Liver (tissue), 9 donors: ENCODE results near the gene CSF1. TPM values are rescaled to one million over a fixed set of nuclear protein-coding genes. Genes with fewer than 3 reads are reported as not detected.

Experiments used
- DNase-seq: peaks from one replicate; pipeline ENCODE4 v3.0.0-alpha.2; 2017; ENCODE audit warnings: low spot score
- H3K27ac ChIP-seq, 2 donors: one replicate each; pipeline ENCODE4 v1.7.0; 2013; ENCODE audit warnings: inconsistent platforms in 2 of 2, low read length in 2 of 2, control low read depth in 1 of 2, low read depth in 1 of 2, mild to moderate bottlenecking in 1 of 2
- H3K27me3 ChIP-seq, 4 donors: one replicate each; pipeline versions ENCODE4 v1.6.1 to v1.7.0; 2013; ENCODE audit warnings: low read length in 3 of 4, inconsistent platforms in 1 of 4, mild to moderate bottlenecking in 1 of 4, moderate library complexity in 1 of 4; ENCODE audit not compliant: control insufficient read depth in 4 of 4, insufficient read depth in 4 of 4
- H3K36me3 ChIP-seq, 4 donors: one replicate each; pipeline versions ENCODE4 v1.6.1 to v1.7.0; 2013; ENCODE audit warnings: low read length in 3 of 4, mild to moderate bottlenecking in 3 of 4, low read depth in 1 of 4, moderate library complexity in 1 of 4; ENCODE audit not compliant: control insufficient read depth in 4 of 4, insufficient read depth in 3 of 4
- H3K4me1 ChIP-seq, 4 donors: one replicate each; pipeline versions ENCODE4 v1.6.1 to v1.7.0; 2013; ENCODE audit warnings: low read length in 3 of 4, mild to moderate bottlenecking in 3 of 4, moderate library complexity in 1 of 4; ENCODE audit not compliant: control insufficient read depth in 4 of 4, insufficient read depth in 4 of 4
- H3K4me3 ChIP-seq, 3 donors: one replicate each; pipeline versions ENCODE4 v1.6.1 to v1.7.0; 2013; ENCODE audit warnings: low read length in 3 of 3, control low read depth in 1 of 3, low read depth in 1 of 3, mild to moderate bottlenecking in 1 of 3
- H3K9ac ChIP-seq, 2 donors: one replicate each; pipeline ENCODE4 v1.7.0; 2013; ENCODE audit warnings: low read length in 2 of 2, mild to moderate bottlenecking in 2 of 2, moderate library complexity in 2 of 2, control low read depth in 1 of 2, low read depth in 1 of 2
- H3K9me3 ChIP-seq, 4 donors: one replicate each; pipeline versions ENCODE4 v1.6.1 to v1.7.0; 2013; ENCODE audit warnings: low read length in 3 of 4; ENCODE audit not compliant: control insufficient read depth in 4 of 4
- ATF3 ChIP-seq: IDR thresholded peaks from 2 replicates; pipeline ENCODE4 v1.6.1; 2016; ENCODE audit warnings: antibody characterized with exemption
- CTCF ChIP-seq: fragments of 150-350 bp; IDR thresholded peaks from 2 replicates; pipeline ENCODE4 v1.5.1; 2017; ENCODE audit warnings: improper control_type of control experiment, low read depth, low read length; ENCODE audit not compliant: missing input control
- EGR1 ChIP-seq, 2 donors: IDR thresholded peaks; 2 replicates each; pipeline ENCODE4 v1.6.1; 2016 to 2018; ENCODE audit warnings: antibody characterized with exemption in 2 of 2, low read depth in 2 of 2
- FOXA1 ChIP-seq: IDR thresholded peaks from 2 replicates; pipeline ENCODE4 v1.6.1; 2016; ENCODE audit warnings: antibody characterized with exemption
- FOXA2 ChIP-seq: IDR thresholded peaks from 2 replicates; pipeline ENCODE4 v1.6.1; 2016; ENCODE audit warnings: antibody characterized with exemption
- GABPA ChIP-seq, 2 donors: IDR thresholded peaks in 1 of 2; conservative IDR thresholded peaks in 1 of 2; 2 replicates each; pipeline ENCODE4 v1.6.1; 2016; ENCODE audit warnings: antibody characterized with exemption in 2 of 2, mild to moderate bottlenecking in 1 of 2, moderate library complexity in 1 of 2
- HNF4A ChIP-seq, 2 donors: conservative IDR thresholded peaks; 2 replicates each; pipeline ENCODE4 v1.6.1; 2016; ENCODE audit warnings: antibody characterized with exemption in 2 of 2, mild to moderate bottlenecking in 2 of 2
- HNF4G ChIP-seq: IDR thresholded peaks from 2 replicates; pipeline ENCODE4 v1.6.1; 2016; ENCODE audit warnings: antibody characterized with exemption
- JUND ChIP-seq, 2 donors: IDR thresholded peaks; 2 replicates each; pipeline ENCODE4 v1.6.1; 2016; ENCODE audit warnings: antibody characterized with exemption in 2 of 2
- NR2F2 ChIP-seq: IDR thresholded peaks from 2 replicates; pipeline ENCODE4 v1.6.1; 2016; ENCODE audit warnings: antibody characterized with exemption
- RAD21 ChIP-seq, 2 donors: IDR thresholded peaks; 2 replicates each; pipeline ENCODE4 v1.6.1; 2016; ENCODE audit warnings: antibody characterized with exemption in 2 of 2, mild to moderate bottlenecking in 2 of 2
- RXRA ChIP-seq, 2 donors: IDR thresholded peaks; 2 replicates each; pipeline ENCODE4 v1.6.1; 2017 to 2018; ENCODE audit warnings: antibody characterized with exemption in 2 of 2, mild to moderate bottlenecking in 1 of 2
- SP1 ChIP-seq: IDR thresholded peaks from 2 replicates; pipeline ENCODE4 v1.6.1; 2018; ENCODE audit warnings: antibody characterized with exemption, mild to moderate bottlenecking
- TAF1 ChIP-seq: conservative IDR thresholded peaks from 2 replicates; pipeline ENCODE4 v1.6.1; 2016; ENCODE audit warnings: antibody characterized with exemption, mild to moderate bottlenecking
- YY1 ChIP-seq: IDR thresholded peaks from 2 replicates; pipeline ENCODE4 v1.6.1; 2016; ENCODE audit warnings: antibody characterized with exemption, mild to moderate bottlenecking
- WGBS: extraction: QIAGEN DNeasy Blood & Tissue Kit; methylation state at CpG from one replicate; pipeline ENCODE4 v1.1.7; 2013; 5-methylcytosine and 5-hydroxymethylcytosine counted together
- polyA plus RNA-seq, 2 donors: library from polyadenylated mRNA; stranded (reverse) in 1 of 2; unstranded in 1 of 2; fragments of 200-250 nt in 1 of 2; fragments of >200 nt in 1 of 2; fragmentation: Nextera tagmentation in 1 of 2; extraction: Ambion mirVana in 1 of 2; gene quantifications; one replicate each; pipeline versions ENCODE4 v1.2.1 to v1.2.3, GENCODE V29; 2013 to 2015
- total RNA-seq, 2 donors: library from RNA; depleted of rRNA; stranded (reverse); fragments of >200 nt; gene quantifications; one replicate each; pipeline ENCODE4 v1.2.3, GENCODE V29; 2014
- TF ChIP-seq, protein P1 (sequence below): IDR thresholded peaks from 2 replicates; pipeline ENCODE4 v1.6.1; 2016; ENCODE audit warnings: antibody characterized with exemption, mild to moderate bottlenecking
- TF ChIP-seq, protein P2 (sequence below): IDR thresholded peaks from 2 replicates; pipeline ENCODE4 v1.6.1; 2016; ENCODE audit warnings: antibody characterized with exemption
- TF ChIP-seq, protein P3 (sequence below): IDR thresholded peaks from 2 replicates; pipeline ENCODE4 v1.6.1; 2016; ENCODE audit warnings: antibody characterized with exemption
- donor health status: healthy.
- donor health status: healthy.
- donor health status: healthy.
- donor health status: healthy.
- donor health status: healthy.

The CSF1 gene
- total and polyA plus RNA-seq, 4 donors, result 6.3 to 15.2 (median 11.3) TPM

GRCh38 chr1:109976762-109977161 lies 66.1 kb downstream of the CSF1 start:
- Histone ChIP-seq H3K27me3 (no peaks in the 10 kb centered on the region), H3K36me3 (no peaks in the 10 kb centered on the region), H3K4me1 (peaks cover 3 to 14% (median 7%) of the 10 kb centered on the region in 4 donors), H3K9ac (no peak overlapping the region), H3K27ac (no peak overlapping the region), H3K4me3 (no peak overlapping the region), H3K9me3 (peaks cover 4 to 7% (median 5%) of the 10 kb centered on the region in 4 donors)
- TF ChIP-seq FOXA1, result no peak
- TF ChIP-seq HNF4G, result no peak
- TF ChIP-seq, protein P1, sequence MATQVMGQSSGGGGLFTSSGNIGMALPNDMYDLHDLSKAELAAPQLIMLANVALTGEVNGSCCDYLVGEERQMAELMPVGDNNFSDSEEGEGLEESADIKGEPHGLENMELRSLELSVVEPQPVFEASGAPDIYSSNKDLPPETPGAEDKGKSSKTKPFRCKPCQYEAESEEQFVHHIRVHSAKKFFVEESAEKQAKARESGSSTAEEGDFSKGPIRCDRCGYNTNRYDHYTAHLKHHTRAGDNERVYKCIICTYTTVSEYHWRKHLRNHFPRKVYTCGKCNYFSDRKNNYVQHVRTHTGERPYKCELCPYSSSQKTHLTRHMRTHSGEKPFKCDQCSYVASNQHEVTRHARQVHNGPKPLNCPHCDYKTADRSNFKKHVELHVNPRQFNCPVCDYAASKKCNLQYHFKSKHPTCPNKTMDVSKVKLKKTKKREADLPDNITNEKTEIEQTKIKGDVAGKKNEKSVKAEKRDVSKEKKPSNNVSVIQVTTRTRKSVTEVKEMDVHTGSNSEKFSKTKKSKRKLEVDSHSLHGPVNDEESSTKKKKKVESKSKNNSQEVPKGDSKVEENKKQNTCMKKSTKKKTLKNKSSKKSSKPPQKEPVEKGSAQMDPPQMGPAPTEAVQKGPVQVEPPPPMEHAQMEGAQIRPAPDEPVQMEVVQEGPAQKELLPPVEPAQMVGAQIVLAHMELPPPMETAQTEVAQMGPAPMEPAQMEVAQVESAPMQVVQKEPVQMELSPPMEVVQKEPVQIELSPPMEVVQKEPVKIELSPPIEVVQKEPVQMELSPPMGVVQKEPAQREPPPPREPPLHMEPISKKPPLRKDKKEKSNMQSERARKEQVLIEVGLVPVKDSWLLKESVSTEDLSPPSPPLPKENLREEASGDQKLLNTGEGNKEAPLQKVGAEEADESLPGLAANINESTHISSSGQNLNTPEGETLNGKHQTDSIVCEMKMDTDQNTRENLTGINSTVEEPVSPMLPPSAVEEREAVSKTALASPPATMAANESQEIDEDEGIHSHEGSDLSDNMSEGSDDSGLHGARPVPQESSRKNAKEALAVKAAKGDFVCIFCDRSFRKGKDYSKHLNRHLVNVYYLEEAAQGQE, result no peak
- TF ChIP-seq RAD21 (IDR thresholded peaks at IDR 0.05), result no peak
- TF ChIP-seq YY1, result no peak
- no peak for TF ChIP-seq EGR1 (IDR thresholded peaks at IDR 0.05; ENCODE audit: low read depth in 2 of 2)
- TF ChIP-seq, protein P2, sequence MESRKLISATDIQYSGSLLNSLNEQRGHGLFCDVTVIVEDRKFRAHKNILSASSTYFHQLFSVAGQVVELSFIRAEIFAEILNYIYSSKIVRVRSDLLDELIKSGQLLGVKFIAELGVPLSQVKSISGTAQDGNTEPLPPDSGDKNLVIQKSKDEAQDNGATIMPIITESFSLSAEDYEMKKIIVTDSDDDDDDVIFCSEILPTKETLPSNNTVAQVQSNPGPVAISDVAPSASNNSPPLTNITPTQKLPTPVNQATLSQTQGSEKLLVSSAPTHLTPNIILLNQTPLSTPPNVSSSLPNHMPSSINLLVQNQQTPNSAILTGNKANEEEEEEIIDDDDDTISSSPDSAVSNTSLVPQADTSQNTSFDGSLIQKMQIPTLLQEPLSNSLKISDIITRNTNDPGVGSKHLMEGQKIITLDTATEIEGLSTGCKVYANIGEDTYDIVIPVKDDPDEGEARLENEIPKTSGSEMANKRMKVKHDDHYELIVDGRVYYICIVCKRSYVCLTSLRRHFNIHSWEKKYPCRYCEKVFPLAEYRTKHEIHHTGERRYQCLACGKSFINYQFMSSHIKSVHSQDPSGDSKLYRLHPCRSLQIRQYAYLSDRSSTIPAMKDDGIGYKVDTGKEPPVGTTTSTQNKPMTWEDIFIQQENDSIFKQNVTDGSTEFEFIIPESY, result no peak
- TF ChIP-seq ATF3, result no peak
- TF ChIP-seq SP1, result no peak
- TF ChIP-seq TAF1, result no peak
- TF ChIP-seq, protein P3, sequence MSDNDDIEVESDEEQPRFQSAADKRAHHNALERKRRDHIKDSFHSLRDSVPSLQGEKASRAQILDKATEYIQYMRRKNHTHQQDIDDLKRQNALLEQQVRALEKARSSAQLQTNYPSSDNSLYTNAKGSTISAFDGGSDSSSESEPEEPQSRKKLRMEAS, result no peak
- no peak for TF ChIP-seq JUND (IDR thresholded peaks at IDR 0.05)
- TF ChIP-seq FOXA2, result no peak
- TF ChIP-seq HNF4A (conservative IDR thresholded peaks at IDR 0.05), result no peak
- TF ChIP-seq CTCF, result no peak
- TF ChIP-seq GABPA (IDR thresholded peaks at IDR 0.05 in 1 of 2, conservative IDR thresholded peaks at IDR 0.05 in 1 of 2), result no peak
- no peak for TF ChIP-seq RXRA (IDR thresholded peaks at IDR 0.05)
- no peak for TF ChIP-seq NR2F2
- 95% methylated on average over 4 of the region's 4 CpGs for WGBS
- DNase-seq, result no peak
